WTC11 (cell line): ENCODE measurements around the gene USP37.

ENCODE experiments used
- AFF4 ChIP-seq: sonication (generic); formaldehyde crosslinking; IDR thresholded peaks from 2 replicates; pipeline ENCODE4 v1.8.1; 2023; ENCODE audit warnings: mild to moderate bottlenecking, missing genetic modification reagents, borderline replicate concordance
- ATF2 ChIP-seq: sonication (generic); formaldehyde crosslinking; IDR thresholded peaks from 2 replicates; pipeline ENCODE4 v1.8.1; 2022; ENCODE audit warnings: low read depth, missing genetic modification reagents, borderline replicate concordance
- ATF6 ChIP-seq: sonication (generic); formaldehyde crosslinking; IDR thresholded peaks from 2 replicates; pipeline ENCODE4 v1.8.1; 2023; ENCODE audit warnings: mild to moderate bottlenecking, missing genetic modification reagents
- CTCF ChIP-seq: fragments of 200-600 bp; IDR thresholded peaks from 2 replicates; pipeline ENCODE4 v1.8.0; 2022; ENCODE audit warnings: antibody characterized with exemption
- HMGA2 ChIP-seq: fragments of 250-450 bp; sonication (Bioruptor Pico); IDR thresholded peaks from 2 replicates; pipeline ENCODE4 v1.4.0; 2021; ENCODE audit warnings: mild to moderate bottlenecking, moderate library complexity
- MAX ChIP-seq: sonication (generic); formaldehyde crosslinking; IDR thresholded peaks from 2 replicates; pipeline ENCODE4 v1.8.0; 2022; ENCODE audit warnings: mild to moderate bottlenecking, missing genetic modification reagents
- OVOL2 ChIP-seq: fragments of 250-450 bp; sonication (Bioruptor Pico); IDR thresholded peaks from 2 replicates; pipeline ENCODE4 v1.9.0; 2021; ENCODE audit warnings: mild to moderate bottlenecking, borderline replicate concordance
- ZNF138 ChIP-seq: sonication (generic); formaldehyde crosslinking; conservative IDR thresholded peaks from 2 replicates; pipeline ENCODE4 v1.8.1; 2022; ENCODE audit warnings: mild to moderate bottlenecking, moderate library complexity, missing genetic modification reagents

- TF ChIP-seq ATF6 (no peak), CTCF (no peak), ZNF138 (CRISPR knock-in tag) (no peak), AFF4 (CRISPR knock-in tag) (no peak), ATF2 (CRISPR knock-in tag) (no peak), MAX (CRISPR knock-in tag) (no peak), HMGA2 (CRISPR knock-in tag) (no peak), OVOL2 (CRISPR knock-in tag) (no peak)
These were observed 59.9 kb downstream of the USP37 start for GRCh38 chr2:218508299-218508698.
